H9 (cell line): ENCODE measurements around the gene DPP10. TPM values are rescaled to one million over a fixed set of nuclear protein-coding genes. Genes with fewer than 3 reads are reported as not detected.

Source experiments
- DNase-seq: peaks from one replicate; pipeline ENCODE4 v3.0.0-alpha.2; 2017
- H2AFZ ChIP-seq: one replicate; pipeline ENCODE4 v1.6.1; 2013; ENCODE audit warnings: mild to moderate bottlenecking, low read length, control low read depth, moderate library complexity
- H2AK5ac ChIP-seq: 2 replicates; pipeline ENCODE4 v1.6.1; 2013; ENCODE audit warnings: low read length, control low read depth, mixed read lengths; ENCODE audit not compliant: insufficient read length
- H2BK120ac ChIP-seq: one replicate; pipeline ENCODE4 v1.6.1; 2013; ENCODE audit warnings: low read depth, mild to moderate bottlenecking, low read length, control low read depth, inconsistent platforms; ENCODE audit not compliant: poor library complexity, severe bottlenecking
- H2BK12ac ChIP-seq: 2 replicates; pipeline ENCODE4 v1.6.1; 2013; ENCODE audit warnings: low read length, control low read depth, mixed read lengths, low read depth; ENCODE audit not compliant: insufficient read length
- H2BK15ac ChIP-seq: 2 replicates; pipeline ENCODE4 v1.6.1; 2013; ENCODE audit warnings: low read depth, low read length, control low read depth
- H2BK20ac ChIP-seq: one replicate; pipeline ENCODE4 v1.6.1; 2013; ENCODE audit warnings: low read depth, mild to moderate bottlenecking, low read length, control low read depth, inconsistent platforms; ENCODE audit not compliant: poor library complexity, severe bottlenecking
- H2BK5ac ChIP-seq: 2 replicates; pipeline ENCODE4 v1.6.1; 2013; ENCODE audit warnings: low read length, control low read depth, mixed read lengths; ENCODE audit not compliant: insufficient read length
- H3K14ac ChIP-seq: 2 replicates; pipeline ENCODE4 v1.6.1; 2013; ENCODE audit warnings: low read length, control low read depth; ENCODE audit not compliant: insufficient read depth
- H3K18ac ChIP-seq: 2 replicates; pipeline ENCODE4 v1.6.1; 2013; ENCODE audit warnings: low read depth, mild to moderate bottlenecking, mixed read lengths, low read length, control low read depth; ENCODE audit not compliant: insufficient read length
- H3K23ac ChIP-seq: 2 replicates; pipeline ENCODE4 v1.6.1; 2013; ENCODE audit warnings: low read length, control low read depth, mixed read lengths, low read depth; ENCODE audit not compliant: insufficient read length
- H3K23me2 ChIP-seq: 2 replicates; pipeline ENCODE4 v1.6.1; 2013; ENCODE audit warnings: low read depth, mild to moderate bottlenecking, mixed read lengths, low read length, control low read depth; ENCODE audit not compliant: insufficient read length, poor library complexity, severe bottlenecking
- H3K27ac ChIP-seq: 2 replicates; pipeline ENCODE4 v1.5.1; 2013; ENCODE audit warnings: low read length, control low read depth, mixed read lengths, low read depth; ENCODE audit not compliant: insufficient read length
- H3K27me3 ChIP-seq: 2 replicates; pipeline ENCODE4 v1.6.1; 2013; ENCODE audit warnings: low read length, control low read depth, inconsistent platforms; ENCODE audit not compliant: insufficient read depth
- H3K4ac ChIP-seq: 2 replicates; pipeline ENCODE4 v1.6.1; 2013; ENCODE audit warnings: low read depth, mild to moderate bottlenecking, control low read depth, inconsistent platforms, low read length, moderate library complexity
- H3K4me1 ChIP-seq: 2 replicates; pipeline ENCODE4 v1.6.1; 2013; ENCODE audit warnings: low read length, control low read depth, inconsistent platforms; ENCODE audit not compliant: insufficient read depth
- H3K4me2 ChIP-seq: 2 replicates; pipeline ENCODE4 v1.6.1; 2013; ENCODE audit warnings: low read length, control low read depth, mixed read lengths; ENCODE audit not compliant: insufficient read length, insufficient read depth
- H3K56ac ChIP-seq: 2 replicates; pipeline ENCODE4 v1.6.1; 2013; ENCODE audit warnings: low read depth, mild to moderate bottlenecking, mixed read lengths, low read length, control low read depth; ENCODE audit not compliant: insufficient read length
- H3K79me1 ChIP-seq: 2 replicates; pipeline ENCODE4 v1.6.1; 2013; ENCODE audit warnings: low read depth, mild to moderate bottlenecking, moderate library complexity, low read length, control low read depth, inconsistent platforms; ENCODE audit not compliant: insufficient read depth, poor library complexity, severe bottlenecking
- H3K79me2 ChIP-seq: 2 replicates; pipeline ENCODE4 v1.6.1; 2013; ENCODE audit warnings: low read length, control low read depth, inconsistent platforms; ENCODE audit not compliant: insufficient read depth
- H3K9ac ChIP-seq: 2 replicates; pipeline ENCODE4 v1.6.1; 2013; ENCODE audit warnings: low read length, control low read depth, mixed read lengths; ENCODE audit not compliant: insufficient read length; ENCODE audit errors: extremely low read depth
- H3K9me3 ChIP-seq: one replicate; pipeline ENCODE4 v1.6.1; 2013; ENCODE audit warnings: low read depth, low read length, inconsistent platforms; ENCODE audit not compliant: control insufficient read depth
- H3T11ph ChIP-seq: one replicate; pipeline ENCODE4 v1.6.1; 2013; ENCODE audit warnings: mild to moderate bottlenecking, low read length, control low read depth, inconsistent platforms
- H4K20me1 ChIP-seq: one replicate; pipeline ENCODE4 v1.6.1; 2013; ENCODE audit not compliant: control insufficient read depth, insufficient read length, insufficient read depth
- H4K5ac ChIP-seq: 2 replicates; pipeline ENCODE4 v1.6.1; 2013; ENCODE audit warnings: low read depth, mild to moderate bottlenecking, mixed read lengths, low read length, control low read depth; ENCODE audit not compliant: insufficient read length
- H4K8ac ChIP-seq: replicated peaks from 2 replicates; pipeline ENCODE4 v1.6.1; 2013; ENCODE audit warnings: low read length, control low read depth, mixed read lengths, low read depth; ENCODE audit not compliant: insufficient read length
- H4K91ac ChIP-seq: 2 replicates; pipeline ENCODE4 v1.6.1; 2013; ENCODE audit warnings: low read depth, mild to moderate bottlenecking, moderate library complexity, mixed read lengths, low read length, control low read depth; ENCODE audit not compliant: insufficient read length
- H3K27ac Mint-ChIP-seq, 3 experiments: 2 replicates in 2 of 3; 3 replicates in 1 of 3; pipeline ENCODE4 v1.8.0; 2020 to 2021; ENCODE audit warnings: mixed read lengths in 3 of 3, mild to moderate bottlenecking in 1 of 3, moderate library complexity in 1 of 3
- H3K27me3 Mint-ChIP-seq: 2 replicates; pipeline ENCODE4 v1.8.0; 2021; ENCODE audit warnings: low read depth, mild to moderate bottlenecking, moderate library complexity, mixed read lengths
- H3K36me3 Mint-ChIP-seq, 3 experiments: 2 replicates in 2 of 3; 3 replicates in 1 of 3; pipeline ENCODE4 v1.8.0; 2020 to 2021; ENCODE audit warnings: low read depth in 3 of 3, mixed read lengths in 3 of 3; ENCODE audit not compliant: insufficient read depth in 1 of 3
- H3K4me1 Mint-ChIP-seq, 2 experiments: 2 replicates each; pipeline ENCODE4 v1.8.0; 2020; ENCODE audit warnings: mixed read lengths in 2 of 2
- H3K4me3 Mint-ChIP-seq, 2 experiments: 2 replicates in 1 of 2; 3 replicates in 1 of 2; pipeline ENCODE4 v1.8.0; 2020 to 2021; ENCODE audit warnings: mild to moderate bottlenecking in 2 of 2, mixed read lengths in 2 of 2, moderate library complexity in 1 of 2
- H3K9me3 Mint-ChIP-seq, 2 experiments: 2 replicates in 1 of 2; 3 replicates in 1 of 2; pipeline ENCODE4 v1.8.0; 2020; ENCODE audit warnings: mild to moderate bottlenecking in 2 of 2, mixed read lengths in 2 of 2, moderate library complexity in 1 of 2
- WGBS: extraction: QIAGEN DNeasy Blood & Tissue Kit; methylation state at CpG from one replicate; pipeline ENCODE4 v1.1.7; 2013; ENCODE audit warnings: missing lambda C conversion rate, low lambda C conversion rate, mixed read lengths; ENCODE audit not compliant: insufficient read length; ENCODE audit errors: extremely low coverage; 5-methylcytosine and 5-hydroxymethylcytosine counted together
- total RNA-seq: library from RNA; stranded (reverse); gene quantifications from 2 replicates; pipeline ENCODE4 v1.2.1, GENCODE V29; 2021
- TF ChIP-seq, protein P1 (sequence below): fragments of 200-600 bp; sonication (generic); conservative IDR thresholded peaks from 3 replicates; pipeline ENCODE4 v1.8.0; 2021; ENCODE audit warnings: antibody characterized with exemption, mild to moderate bottlenecking

The DPP10 gene
- total RNA-seq, 1 experiment from 2014 or later = 11.3 TPM

DNA sequence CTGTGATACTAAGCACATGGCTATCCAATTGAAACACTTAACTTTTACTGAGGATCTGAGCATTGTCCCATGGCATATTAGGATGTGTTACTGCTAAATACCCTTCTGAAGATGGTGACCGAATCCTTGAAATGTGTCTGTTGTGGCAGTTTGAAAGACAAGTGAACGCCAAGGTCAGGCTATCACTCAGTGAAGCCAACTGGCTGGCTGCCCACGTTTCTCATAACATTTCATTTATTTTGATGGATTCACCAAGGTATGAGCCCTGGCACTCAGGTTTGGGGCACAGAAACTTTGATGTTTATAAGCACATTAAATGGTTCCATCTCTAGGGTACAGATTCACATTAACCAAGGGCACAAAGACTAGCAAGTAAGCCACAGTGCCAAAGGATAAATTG, 850.3 kb downstream of the DPP10 start:
- Histone ChIP-seq H2BK12ac (no peak overlapping the region), H3K9ac (no peak overlapping the region), H2AK5ac (no peak overlapping the region), H3K23ac (no peak overlapping the region), H3K56ac (no peak overlapping the region), H3K18ac (no peak overlapping the region), H2BK120ac (no peak overlapping the region), H2BK20ac (no peak overlapping the region), H3K27me3 (no peaks in the 10 kb centered on the region), H4K20me1 (no peaks in the 10 kb centered on the region), H3T11ph (no peak overlapping the region), H3K9me3 (no peaks in the 10 kb centered on the region), H3K79me2 (no peaks in the 10 kb centered on the region), H2BK5ac (no peak overlapping the region), H3K79me1 (no peaks in the 10 kb centered on the region), H2BK15ac (no peak overlapping the region), H4K91ac (no peak overlapping the region), H3K23me2 (no peaks in the 10 kb centered on the region), H3K14ac (no peak overlapping the region), H3K4ac (no peak overlapping the region), H4K5ac (no peak overlapping the region), H3K4me2 (no peak overlapping the region), H3K27ac (no peak overlapping the region), H2AFZ (no peak overlapping the region), H3K4me1 (no peaks in the 10 kb centered on the region; the same call in 1 of the 2 replicates), H4K8ac (no peak overlapping the region)
- Mint-ChIP-seq H3K9me3 (no peaks in the 10 kb centered on the region), H3K27me3 (no peaks in the 10 kb centered on the region), H3K4me1 (peaks cover 25 to 27% of the 10 kb centered on the region in 2 experiments), H3K27ac (0 out of 7 replicates have a peak overlapping the region, but pooled peaks of 1 of the 3 experiments have one; percentile 47), H3K36me3 (no peaks in the 10 kb centered on the region), H3K4me3 (no peak overlapping the region)
- DNase-seq = no peak
- TF ChIP-seq, protein P1, sequence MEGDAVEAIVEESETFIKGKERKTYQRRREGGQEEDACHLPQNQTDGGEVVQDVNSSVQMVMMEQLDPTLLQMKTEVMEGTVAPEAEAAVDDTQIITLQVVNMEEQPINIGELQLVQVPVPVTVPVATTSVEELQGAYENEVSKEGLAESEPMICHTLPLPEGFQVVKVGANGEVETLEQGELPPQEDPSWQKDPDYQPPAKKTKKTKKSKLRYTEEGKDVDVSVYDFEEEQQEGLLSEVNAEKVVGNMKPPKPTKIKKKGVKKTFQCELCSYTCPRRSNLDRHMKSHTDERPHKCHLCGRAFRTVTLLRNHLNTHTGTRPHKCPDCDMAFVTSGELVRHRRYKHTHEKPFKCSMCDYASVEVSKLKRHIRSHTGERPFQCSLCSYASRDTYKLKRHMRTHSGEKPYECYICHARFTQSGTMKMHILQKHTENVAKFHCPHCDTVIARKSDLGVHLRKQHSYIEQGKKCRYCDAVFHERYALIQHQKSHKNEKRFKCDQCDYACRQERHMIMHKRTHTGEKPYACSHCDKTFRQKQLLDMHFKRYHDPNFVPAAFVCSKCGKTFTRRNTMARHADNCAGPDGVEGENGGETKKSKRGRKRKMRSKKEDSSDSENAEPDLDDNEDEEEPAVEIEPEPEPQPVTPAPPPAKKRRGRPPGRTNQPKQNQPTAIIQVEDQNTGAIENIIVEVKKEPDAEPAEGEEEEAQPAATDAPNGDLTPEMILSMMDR = no peak
- no CpG with 5 or more reads among the region's 3 CpGs for WGBS
